NCI-H1092 (cell line): ENCODE data around the gene ARHGEF12.

ENCODE experiments used
- DNase-seq: peaks from one replicate; lab custom pipeline; 2025; lab: John Stamatoyannopoulos, UW

Gene ARHGEF12

DNA sequence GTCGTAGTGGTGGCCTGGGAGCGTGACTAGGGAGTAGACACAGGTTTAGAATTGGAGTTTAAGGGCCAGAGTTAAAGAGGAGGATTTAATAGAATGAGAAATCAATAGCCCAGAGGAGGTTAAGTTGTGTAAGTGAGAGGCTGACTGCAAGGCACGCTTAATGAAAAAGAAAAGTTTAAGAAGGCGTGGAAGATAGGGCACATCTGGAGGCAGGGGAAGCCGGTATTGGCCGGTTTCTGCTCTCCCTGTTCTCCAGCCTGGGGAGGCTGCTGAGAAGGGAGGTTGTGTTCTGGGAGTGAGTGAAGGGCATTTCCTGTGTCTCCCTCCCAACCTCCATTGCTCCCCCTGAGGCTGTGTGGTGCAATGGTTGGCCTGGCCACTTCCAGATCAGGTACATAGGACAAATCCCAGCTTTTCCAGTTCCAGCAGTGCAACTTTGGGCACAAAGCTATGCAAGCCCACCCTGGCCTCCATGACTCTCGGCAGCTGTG lies 181.6 kb downstream of the ARHGEF12 start:
- DNase-seq = no peak

DNA sequence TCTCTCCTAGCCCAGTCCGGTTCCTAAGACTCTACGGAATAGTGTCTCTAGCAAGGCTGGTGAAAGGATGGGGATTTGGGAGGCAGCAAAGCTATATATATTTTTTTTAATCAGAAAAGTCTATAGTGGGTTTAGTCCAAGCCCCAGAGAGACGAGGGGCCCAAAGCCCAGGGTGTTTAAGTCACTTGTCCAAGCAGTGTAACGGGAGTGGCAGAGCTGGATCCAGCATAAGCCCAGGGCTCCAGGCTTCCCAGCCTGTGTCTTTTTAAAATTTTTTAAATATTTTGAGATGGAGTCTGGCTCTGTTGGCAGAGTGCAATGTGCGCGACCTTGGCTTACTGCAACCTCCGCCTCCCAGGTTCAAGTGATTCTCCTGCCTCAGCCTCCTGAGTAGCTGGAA lies 182.1 kb downstream of the ARHGEF12 start:
- DNase-seq = no peak

DNA sequence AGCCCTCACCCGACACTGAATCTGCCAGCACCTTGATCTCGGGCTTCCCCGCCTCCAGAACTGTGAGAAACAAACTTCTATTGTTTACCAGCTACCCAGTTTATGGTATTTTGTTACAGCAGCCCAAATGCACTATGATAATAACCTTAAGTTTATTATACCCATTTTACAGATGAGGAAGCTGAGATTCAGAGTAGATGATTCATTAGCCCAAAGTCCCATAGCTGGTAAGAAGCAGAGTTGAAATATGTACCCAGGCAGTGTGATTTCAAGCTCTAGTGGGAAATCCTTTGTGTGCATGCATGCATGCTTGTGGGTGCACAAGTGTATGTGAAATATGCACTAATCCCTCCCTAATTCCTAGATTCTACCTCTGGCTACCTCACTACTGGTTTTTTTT lies 183.3 kb downstream of the ARHGEF12 start:
- DNase-seq = no peak

DNA sequence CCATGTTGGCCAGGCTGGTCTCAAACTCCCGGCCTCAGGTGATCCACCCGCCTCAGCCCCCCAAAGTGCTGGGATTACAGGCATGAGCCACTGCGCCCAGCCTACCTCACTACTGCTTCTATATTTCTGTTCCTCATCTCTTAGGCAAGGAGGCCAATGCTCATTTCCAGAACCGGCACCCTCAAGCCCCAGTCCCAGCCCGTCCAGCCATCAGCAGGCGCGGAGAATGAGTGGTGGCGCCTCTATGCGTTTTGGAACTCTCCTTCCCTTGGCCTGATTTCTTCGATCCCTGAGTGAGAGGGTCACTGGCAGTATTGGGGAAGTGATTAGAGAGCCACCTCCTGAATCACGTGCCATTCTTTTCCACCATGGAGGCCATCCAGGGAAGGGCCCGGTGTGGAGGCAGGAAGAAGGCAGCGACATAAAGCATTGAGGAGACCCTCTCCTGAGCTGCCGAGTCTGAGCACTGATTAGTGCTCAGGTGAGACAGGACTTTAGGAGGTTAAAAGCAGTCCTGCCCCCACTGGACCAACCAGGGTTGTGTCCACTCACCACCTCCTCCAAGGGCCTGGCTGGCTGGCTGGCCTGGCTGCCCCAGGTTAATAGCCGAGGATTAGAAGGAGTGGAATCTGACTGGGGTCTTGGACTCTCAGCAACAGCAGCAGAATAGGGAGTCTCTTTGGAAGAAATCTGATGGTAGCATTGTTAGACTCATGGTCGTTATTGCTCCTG lies 184.0 kb downstream of the ARHGEF12 start:
- DNase-seq = no peak

DNA sequence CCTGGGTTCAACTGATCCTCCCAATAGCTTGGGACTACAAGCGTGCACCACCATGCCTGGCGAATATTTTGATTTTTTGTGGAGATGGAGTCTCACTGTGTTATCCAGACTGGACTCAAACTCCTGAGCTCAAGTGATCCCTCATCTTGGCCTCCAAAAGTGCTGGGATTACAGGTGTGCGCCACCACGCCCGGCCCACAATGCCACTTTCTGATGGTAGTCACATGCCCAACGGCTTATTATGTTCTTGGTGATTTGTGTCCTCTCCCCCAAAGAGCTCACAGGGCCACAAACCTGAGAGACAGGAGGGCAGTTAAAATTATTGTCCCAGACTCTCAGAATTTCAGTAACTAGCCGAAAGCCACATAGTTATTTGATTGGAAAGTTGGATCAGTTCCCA lies 185.0 kb downstream of the ARHGEF12 start:
- DNase-seq = no peak

DNA sequence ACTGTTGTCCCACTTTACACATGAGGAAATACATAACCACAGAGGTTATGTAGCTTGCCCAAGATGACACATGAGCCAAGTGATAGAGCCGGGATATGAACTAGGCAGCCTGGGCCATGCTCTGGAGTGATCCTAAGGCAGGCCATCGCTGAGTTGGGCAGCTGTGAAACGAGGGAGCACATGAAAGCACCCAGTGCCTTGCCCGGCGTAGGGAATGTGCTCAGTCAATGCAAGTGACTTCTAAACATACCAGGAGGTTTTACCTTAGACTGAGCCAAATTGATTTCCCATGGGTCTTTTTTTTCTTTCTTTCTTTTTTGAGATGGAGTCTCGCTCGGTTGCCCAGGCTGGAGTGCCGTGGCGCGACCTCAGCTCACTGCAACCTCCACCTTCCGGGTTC lies 185.8 kb downstream of the ARHGEF12 start:
- DNase-seq = no peak

DNA sequence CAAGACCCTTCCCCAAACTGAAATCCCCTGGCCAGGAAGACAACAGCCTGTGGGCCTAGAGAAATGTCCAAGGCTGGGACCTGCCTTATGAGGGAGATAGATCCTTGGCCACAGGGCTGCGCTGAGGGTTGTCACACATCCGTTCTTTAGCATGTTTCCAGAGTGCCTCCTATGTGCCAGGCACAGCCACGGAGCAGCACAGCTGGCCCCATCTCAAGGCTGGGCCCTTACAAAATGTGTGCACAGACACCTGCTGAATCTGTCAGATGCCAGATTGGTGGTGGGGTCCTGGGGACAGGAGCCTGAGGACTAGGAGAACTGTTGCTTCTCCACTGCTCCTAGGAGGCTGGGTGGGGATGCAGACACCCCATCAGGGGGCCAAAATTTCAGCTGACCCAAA lies 186.5 kb downstream of the ARHGEF12 start:
- no peak for DNase-seq

DNA sequence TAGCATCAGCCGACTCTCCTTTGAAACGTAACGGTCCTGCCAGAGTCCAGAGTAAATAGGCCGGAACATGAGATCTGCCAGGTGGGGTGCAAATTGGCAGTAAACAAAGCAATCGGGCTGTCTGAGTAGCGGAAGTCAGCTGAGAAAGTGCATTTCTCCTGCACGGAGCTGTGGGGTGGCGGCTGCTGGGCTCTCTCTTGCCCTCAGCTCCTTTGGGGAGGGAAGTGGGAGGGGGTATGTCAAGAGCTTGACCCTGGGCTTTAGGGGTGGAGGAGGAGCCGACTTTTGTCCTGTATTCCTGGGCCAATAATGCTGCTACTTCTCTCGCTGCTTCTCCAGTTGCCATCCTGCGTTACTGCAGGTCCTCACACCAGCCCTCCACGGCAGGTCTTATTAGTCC lies 187.0 kb downstream of the ARHGEF12 start:
- DNase-seq = peak; percentile 59

DNA sequence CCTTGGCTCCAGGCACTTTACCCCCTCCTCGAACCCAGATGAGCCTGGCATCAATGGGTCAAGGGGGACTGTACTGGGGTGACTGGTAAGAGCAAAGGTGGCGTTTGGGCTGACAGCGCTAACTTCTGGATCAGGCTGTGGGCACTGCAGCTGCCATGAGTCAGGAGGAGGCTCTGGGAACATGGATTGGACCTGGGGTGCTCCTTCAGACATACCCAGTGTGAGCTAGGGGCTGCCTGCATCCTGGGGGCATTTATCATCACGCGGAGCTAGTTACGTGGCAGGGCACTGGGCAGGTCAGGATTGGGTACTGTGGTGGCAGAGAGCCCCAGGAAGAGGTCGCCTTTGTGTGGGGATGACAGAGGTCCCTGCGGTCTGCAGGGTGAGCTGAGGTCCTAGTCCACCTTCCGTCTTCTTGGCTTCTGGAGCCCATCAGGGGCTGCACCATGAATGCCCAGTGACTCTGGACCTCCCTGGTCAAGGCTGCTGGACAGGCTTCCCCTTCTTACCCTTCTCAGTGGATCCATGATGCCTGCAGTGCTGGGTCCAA lies 188.4 kb downstream of the ARHGEF12 start:
- DNase-seq = no peak

DNA sequence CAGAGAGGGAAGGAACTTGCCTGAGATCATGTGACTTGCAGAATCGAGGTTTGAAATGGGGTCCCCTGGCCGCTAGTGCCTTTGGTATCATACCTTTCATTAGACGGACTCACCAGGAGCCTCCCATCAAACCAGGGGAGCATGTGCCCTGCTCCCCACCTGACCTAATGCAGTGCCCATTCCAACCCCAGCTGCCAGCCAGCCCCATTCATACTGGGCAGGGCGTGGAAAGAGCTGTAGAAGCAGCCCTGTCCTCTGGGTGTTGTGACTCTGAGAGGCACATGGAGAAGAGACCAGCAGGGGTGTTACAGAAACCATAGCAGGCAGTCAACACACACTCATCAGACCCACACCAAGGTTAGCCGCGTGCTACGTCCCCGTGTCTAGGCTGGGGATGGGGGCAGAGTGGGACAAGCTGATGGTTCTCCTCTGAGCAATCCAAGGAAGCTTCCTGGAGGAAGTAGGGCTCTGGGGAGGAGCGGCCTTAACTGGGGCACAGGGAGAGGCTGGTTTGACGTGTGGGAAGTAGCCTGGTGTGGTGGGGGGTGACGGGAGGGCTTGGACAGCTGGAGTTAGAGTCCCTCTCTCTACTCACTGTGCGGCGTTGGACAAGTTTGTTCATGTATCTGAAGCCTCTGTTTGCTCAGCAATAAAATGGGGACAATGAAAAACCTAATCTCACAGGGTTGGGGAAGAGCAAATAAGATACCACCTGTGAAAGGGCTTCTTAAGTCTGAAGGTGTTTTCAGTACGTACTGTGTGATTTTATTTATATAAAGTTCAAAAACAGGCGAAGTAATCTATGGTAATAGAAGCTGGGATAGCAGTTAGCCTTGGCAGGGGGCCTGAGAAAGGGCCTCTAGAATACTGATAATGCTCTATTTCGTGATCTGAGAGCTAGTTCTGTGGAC lies 189.3 kb downstream of the ARHGEF12 start:
- no peak for DNase-seq

DNA sequence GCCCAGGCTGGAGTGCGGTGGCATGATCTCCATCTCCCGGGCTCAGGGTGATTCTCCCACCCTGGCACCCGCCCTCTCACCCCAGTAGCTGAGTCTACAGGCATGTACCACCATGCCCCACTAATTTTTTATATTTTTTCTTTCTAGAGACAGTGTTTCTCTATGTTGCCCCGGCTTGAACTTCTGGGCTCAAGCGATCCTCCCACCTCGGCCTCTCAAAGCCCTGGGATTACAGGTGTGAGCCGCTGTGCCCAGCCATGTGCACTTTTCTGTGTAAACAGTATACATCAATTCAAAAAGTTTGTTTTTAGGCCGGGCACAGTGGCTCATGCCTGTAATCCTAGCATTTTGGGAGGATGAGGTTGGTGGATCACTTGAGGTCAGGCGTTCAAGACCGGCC lies 190.0 kb downstream of the ARHGEF12 start:
- DNase-seq = no peak

DNA sequence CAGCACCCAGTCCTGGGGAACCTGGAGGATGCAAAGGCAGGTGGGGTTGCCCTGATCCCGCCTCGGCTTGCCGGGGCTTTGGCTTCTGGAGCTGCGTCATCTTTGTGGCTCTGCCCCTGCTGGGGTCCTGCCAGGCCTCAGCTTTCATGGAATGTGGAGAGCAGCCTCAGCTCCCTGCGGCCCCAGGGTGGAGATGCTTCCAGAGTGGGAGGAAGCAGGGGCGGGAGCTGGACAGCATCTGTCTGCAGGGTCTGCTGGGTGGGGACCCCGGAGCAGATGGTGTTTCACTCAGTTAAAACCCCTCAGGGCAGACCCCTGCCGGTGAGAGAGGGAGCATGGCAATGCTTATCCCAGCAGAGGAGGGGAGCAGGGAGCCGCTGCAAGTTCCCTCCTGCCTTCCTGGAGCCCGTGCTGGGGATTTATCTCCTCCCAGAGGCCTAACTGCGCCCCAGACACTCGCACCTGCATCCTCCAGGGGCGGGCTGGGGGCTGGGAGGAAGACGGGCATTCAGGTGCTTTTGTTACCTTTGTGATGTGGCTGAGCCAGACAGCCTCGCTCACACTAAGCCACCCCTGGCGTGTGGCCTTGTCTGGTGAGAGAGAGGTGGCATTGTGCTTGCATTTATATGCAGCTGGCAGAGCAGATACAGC lies 191.0 kb downstream of the ARHGEF12 start:
- DNase-seq = no peak

DNA sequence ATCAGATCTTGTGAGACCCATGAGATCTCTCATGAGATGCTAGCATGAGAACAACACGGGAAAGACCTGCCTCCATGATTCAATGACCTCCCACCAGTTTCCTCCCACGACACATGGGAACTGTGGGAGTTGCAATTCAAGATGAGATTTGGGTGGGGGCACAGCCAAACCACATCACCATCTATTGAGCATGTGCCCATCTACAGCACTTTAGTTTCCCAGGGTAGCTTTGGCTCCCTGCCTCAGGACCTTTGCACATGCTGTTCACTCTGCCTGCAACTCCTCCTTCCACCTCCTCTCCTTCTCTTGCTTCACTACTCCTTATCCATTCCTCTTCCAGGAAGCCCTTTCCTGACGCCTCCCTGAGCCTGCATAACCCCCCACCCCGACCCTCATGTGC lies 192.5 kb downstream of the ARHGEF12 start:
- no peak for DNase-seq

DNA sequence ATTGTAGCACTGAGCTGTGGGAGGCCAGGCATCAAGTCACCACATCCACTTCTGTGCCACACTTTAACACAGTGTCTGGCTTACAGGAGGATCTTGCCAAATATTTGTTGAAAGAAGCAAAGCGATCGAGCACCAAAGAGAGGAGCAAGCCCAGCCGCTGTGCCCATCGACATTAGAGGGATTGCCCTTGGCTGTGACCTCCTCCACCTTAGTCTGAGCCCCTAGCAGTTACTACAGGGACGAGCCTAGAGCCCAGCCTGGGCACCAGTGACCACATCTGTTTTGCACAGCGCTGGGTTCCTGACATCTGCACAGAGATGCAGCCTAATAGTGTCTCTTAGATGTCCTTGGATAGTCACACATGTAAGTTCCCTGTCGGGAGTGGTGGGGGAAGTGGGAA lies 193.0 kb downstream of the ARHGEF12 start:
- no peak for DNase-seq

DNA sequence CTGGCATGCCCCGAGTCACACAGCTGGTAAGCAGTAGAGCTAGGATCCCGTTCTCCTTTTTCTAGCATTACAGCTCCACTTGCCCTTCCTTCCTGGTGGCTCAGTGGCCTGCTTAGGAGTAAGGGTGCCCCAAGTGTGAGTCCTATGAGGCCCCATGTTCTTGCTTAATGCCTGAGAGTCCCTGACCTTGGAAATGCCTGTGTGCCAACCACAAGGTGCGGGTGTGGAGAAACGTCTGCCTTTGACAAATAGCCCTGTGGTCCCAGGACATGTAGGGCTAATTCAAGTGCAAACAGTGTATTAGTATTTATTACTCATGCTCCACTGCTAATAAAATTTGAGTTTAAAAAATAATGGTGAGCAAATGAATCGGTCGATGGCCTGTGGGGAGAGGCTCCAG lies 193.7 kb downstream of the ARHGEF12 start:
- no peak for DNase-seq

DNA sequence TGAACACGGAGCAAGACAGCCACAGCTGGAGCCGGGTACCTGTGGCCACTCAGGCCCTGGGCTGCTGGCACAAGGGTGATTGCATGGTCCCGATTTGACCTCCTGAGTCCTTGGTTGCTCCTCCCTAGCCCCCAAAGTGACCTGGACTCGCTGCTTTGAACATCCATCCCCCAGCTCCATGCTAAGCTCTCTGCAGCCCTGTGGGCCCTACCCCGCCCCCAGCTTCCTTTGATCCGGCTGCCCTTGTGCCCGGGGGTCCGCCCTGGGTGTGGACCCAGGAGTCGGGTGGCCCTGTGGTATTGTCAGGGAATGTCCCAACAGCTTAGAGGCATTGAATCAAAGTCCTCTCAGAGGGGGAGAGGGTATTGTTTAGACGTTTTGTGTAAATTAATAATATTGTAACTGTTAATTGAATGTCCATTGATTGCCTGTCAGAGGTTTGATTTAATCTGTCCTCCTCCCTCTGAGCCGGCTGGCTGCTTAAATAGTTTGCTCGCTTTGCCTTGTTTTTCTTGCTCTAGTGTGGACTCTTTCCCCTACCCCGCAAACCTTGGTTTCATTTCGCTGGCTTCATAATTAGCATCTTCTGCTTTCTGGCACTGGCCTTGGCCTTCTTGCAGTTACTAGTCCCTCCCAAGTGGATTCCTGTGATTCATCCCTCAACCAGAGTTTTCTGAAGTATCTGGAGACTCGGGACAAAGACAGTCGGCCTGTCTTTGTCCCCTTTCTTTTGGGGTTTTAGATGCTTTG lies 196.0 kb downstream of the ARHGEF12 start:
- no peak for DNase-seq

DNA sequence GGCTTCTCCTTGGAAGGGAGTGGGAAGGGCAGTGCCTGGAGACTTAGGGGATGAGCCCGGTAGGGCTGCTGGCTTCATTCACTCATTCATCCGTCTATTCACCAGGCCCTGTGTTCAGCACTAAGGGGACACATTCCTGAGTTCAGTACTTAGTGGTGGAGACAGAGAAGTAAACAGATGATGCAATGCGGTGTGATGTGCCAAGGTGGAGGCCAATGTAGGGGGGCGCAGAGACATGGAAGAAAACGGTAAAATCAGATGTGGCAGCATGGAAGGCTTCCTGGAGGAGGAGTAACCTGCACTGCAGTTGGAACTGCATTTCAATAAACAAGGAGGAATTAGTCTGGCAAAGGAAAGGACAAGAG lies 196.6 kb downstream of the ARHGEF12 start:
- DNase-seq = no peak

DNA sequence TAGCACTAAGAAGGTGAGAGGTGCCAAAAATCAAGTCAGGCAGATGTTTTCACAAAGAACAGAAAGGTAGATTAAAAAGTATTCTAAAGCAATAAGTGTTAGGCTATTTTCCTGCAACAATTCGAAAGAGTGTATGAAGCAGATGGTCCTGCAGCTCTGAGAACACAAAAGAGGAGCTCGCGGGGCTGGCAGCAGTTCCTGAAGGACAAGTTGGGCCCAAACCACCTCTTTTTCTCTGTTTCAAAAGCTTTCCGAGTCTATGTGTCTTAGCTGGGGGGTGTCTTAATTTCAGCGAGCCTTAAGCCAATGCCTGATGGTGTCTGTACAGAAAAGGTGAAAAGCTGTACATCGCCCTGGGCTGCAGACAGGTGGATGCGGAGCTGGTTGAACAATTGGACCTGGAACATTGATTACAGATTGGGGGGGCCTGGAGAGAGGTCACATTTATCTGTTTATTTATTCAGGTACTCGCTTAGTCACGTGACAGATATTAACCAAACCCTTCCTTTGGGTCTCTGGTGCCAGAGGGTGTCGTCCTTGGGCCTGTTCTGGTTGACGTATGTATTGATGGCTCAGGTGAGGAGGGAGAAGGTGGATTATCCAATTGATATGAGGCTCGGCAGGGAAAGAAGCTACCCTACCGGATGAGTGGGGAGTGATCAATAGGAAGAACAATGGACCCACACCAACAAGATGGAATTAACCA lies 200.0 kb downstream of the ARHGEF12 start:
- no peak for DNase-seq

DNA sequence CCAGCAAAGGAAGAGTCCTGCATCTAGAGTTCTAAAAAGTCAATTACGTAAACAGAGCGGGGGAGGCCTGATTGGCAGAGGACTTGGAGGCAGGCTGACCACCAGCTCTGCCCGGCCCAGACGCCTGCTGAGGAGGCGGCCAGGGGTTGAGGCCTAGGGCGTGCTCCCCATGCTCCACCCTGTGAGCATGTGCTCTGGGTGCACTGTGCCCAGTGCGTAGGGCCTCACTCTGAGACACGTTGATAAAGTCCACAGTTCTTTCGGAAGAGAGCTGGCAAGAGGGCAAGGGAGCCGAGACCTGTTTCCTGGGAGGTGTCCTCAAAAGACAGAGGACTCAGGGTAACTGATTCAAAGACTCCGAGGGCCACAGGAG lies 200.6 kb downstream of the ARHGEF12 start:
- no peak for DNase-seq

DNA sequence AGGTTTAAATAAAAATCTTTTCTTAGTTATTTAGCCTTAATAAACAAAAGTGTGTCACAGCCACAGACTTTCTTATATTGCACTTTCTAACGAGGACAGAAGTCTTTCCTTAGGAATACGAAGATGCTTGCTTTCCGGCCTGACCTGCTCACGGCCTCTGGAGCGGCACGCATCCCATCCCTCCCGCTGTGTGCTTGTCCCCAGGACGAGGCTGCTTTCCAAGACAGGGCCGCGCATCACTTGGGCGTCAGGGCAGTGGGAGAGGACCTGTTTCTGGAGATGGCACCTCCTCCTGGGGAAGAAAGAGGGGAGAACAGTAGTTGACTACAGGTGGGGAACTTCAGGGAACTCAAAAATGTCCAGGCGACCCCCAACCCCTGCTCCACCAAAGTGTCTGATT lies 201.8 kb downstream of the ARHGEF12 start:
- DNase-seq = no peak

DNA sequence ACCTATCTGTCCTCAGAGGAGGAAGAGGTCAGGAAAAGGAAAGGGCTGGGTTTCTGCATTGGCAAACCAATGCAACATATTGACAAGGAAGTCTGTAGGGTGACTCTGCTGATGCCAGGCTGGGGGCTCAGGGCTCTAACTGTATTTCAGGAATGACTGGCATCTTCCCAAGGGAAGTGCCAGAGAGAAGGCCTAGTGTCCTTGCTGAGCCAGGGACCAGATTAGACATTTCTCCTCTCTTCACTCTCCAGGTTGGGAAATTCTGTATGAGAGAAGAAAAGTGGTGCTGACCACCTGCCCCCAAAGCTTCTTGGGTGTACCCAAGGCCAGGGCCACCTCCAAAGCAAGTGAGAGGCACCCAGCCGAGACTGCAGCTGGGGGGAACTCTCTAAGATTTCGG lies 202.5 kb downstream of the ARHGEF12 start:
- no peak for DNase-seq
